ENCODE results near the gene CD109. TPM values are rescaled to one million over a fixed set of nuclear protein-coding genes. Genes with fewer than 3 reads are reported as not detected.
"Not testable (repeated sequence)": the region's sequence is repeated elsewhere in the genome, so short reads cannot be mapped to it uniquely, and the experiment has no call there.

The CD109 gene
- total RNA-seq, 1 donor from 2014 or later = 18.6 TPM

DNA sequence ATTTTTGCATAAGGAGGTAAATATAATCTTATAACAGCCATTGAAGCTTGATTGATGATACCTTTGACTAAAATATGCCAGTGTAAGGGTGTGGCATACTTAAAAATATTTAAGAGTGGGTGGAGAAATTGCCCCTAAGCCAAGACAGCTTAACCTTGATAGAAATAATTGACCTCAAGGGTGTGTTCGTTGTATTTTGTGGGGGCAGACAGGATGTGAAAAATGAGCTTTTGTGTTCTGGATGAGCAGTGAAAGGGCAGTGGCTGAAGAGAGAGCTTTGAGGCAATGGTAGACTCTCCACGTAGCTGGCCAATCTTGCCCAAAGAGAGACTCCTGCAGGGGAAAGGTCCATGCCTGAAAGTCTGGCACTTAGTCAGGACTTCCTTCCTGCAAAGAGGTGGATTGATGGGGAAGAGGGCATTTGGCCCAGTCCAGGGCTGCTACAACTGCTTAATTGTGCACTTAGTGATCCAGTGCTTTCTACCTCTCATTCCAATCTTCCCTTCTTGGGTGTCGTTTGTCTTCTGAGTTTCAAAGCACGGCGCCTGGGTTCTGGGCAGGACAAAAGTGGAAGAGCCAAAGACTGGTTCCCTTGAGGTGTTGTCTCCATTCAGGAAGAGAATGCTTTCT, 15.6 kb upstream of the CD109 start:
- intact Hi-C loops (cut with micrococcal nuclease) = no loop called here

DNA sequence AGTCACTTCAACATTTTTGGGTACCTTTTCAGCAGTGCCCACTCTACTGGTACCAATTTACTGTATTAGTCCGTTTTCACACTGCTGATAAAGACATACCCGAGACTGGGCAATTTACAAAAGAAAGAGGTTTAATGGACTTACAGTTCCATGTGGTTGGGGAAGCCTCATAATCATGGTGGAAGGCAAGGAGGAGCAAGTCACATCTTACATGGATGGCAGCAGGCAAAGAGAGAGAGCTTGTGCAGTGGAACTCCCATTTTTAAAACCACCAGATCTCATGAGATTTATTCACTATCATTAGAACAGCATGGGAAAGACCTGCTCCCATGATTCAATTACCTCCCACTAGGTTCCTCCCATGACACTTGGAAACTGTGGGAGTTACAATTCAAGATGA, 12.4 kb upstream of the CD109 start:
- intact Hi-C loops (cut with micrococcal nuclease) = not testable (repeated sequence)

DNA sequence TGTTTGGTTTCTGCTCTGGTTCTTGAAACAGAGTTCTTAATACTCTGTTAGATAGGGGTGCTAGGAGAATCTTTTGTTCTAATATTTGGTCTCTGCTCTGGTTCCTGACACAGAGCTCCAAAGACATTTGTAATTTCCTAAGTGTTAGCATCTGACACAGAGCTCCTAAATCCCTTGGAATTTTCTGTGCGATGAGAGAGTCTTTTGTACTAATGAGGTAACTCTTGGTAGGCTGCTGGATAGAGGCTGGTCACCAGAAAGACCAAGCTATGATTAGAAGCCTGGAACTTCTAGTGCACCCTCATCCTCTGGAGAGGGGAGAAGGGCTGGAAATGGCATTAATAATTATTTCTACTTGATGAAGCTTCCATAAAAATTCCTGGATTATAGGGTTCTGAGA, 7.7 kb upstream of the CD109 start:
- intact Hi-C loops (cut with micrococcal nuclease) = no loop called here

DNA sequence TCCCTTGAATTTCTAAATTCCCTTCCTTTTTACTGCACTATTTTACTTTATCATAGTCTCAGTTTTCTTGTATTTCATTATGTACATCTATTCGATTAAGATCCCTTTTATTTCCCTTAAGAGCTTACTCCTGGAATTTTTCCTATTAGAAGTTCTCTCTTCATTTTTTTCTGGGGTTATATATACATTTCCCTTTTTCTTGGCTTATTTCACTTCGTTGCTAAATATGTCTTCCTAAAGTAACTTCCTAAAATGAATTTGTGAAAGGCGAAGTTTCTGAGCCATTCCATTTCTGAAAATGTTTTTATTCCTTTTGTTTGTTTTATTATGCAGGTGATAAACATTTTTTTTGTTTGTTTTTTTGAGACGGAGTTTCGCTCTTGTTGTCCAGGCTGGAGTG, 5.9 kb upstream of the CD109 start:
- intact Hi-C loops (cut with micrococcal nuclease) = no loop called here

DNA sequence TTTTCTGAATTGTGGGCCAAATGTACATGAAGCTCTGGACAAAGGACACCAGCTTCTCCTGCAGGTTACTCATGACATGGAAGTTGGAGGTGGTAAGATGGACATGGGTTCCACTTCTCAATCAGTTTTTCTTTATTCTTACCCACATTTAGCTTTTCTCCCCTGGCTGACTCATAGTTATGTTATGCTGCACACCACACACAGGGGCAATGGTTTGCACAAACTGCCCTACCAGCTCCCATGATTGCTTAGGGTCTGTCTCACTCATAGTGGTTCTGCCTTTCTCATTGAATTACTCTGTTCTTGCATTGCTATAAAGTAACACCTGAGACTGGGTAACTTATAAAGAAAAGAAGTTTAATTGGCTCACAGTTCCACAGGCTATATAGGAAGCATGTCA, 4.5 kb upstream of the CD109 start:
- intact Hi-C loops (cut with micrococcal nuclease) = no loop called here

DNA sequence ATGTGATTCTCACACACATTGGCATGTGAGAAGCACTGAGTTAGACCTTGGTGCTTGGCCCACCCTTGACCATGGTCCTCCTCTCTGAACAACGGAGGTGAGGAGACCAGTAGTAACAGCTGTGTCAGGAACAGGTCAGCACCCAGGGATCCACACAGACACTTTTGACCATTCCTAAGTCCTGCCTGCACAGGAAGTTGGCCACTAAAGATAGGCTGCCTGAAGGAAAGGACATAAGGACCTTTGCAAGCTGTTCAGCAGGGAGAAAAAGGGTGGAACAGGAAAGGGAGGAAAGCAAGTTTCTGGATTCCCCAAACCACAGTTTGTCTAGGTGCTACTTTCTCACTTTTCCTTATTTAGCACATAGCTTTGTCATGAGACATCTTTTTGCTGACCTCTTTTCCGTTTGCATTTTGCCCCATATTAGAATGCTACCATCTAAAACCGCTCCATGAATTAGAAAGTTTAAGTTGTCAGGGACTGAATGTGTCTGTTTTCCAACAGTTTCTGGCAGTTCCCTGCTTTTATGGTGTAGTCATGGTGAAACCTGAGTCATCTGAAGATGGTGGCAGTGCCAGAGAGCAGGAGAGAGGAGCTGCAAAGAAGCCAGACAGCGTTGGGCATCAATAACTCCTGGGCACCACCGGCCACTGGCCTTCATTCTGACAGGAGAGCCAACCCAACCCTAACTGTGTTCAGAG, 1.1 kb upstream of the CD109 start:
- intact Hi-C loops (cut with micrococcal nuclease) = loop anchor here (1.0 to 2.0 kb wide), 4 partner anchors 20 to 108 kb away; no protein-coding TSS in a partner anchor

DNA sequence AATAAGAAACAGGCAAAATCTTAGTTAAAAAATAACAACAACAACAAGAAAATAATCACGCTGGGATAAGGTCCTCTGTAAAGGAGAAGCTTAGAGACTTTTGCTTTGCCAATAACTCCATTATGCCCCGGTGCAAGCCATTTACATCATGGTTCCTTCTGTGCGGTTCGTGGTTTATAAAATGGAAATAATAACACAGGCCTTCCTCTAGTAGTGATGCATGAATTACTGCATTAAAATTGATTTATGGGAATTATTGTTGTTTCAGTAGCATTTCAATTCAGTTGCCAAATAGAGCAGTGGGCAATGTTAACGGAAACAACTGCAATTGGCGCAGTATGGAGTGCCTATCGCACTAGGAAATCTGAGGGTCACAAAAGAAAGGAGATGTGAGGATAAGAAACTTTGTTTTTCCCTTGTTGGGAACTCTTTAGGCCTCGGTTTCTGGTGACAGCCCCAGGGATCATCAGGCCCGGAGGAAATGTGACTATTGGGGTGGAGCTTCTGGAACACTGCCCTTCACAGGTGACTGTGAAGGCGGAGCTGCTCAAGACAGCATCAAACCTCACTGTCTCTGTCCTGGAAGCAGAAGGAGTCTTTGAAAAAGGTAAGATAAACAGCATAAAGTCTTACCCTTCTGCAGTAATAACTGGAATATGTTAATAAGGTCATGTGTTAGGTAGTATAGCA, 1.1 kb downstream of the CD109 start:
- intact Hi-C loops (cut with micrococcal nuclease) = loop anchor here (1.0 kb wide), 3 partner anchors 176 to 1587 kb away; partner anchors contain the start of genes COX7A2, EEF1A1 and TMEM30A

DNA sequence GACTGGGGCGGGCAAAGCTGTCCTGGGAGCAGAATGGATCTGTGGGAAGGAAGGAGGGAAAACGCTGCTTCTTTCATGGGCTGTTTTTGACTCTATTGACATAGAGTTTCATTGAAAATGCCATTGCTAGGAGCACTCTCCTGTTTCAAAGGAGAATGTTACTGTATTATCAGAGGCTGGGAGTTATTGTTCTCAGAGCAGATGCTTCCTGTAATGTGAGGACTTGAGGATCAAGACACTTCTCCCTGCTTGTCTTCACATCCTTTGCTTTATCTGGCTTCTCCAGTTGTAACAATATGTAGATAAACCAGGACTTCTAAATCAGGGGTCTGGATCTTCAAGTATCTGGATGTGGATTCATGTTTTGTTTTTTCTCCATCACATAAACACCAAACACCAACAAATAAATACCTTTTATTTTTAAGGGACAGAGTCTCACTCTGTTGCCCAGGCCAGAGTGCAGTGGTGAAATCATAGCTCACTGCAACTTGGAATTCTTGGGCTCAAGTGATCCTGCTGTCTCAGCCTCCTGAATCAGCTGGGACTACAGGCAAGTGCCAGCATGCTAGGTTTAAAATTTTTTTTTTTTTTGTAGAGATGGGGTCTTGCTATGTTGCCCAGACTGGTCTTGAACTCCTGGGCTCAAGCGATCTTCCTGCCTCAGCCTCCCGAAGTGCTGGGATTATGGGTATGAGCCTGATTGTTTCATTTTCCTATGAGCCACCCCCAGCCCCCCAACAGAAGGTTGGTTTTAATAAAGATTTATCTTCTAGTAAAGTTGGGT, 3.9 kb downstream of the CD109 start:
- intact Hi-C loops (cut with micrococcal nuclease) = no loop called here

DNA sequence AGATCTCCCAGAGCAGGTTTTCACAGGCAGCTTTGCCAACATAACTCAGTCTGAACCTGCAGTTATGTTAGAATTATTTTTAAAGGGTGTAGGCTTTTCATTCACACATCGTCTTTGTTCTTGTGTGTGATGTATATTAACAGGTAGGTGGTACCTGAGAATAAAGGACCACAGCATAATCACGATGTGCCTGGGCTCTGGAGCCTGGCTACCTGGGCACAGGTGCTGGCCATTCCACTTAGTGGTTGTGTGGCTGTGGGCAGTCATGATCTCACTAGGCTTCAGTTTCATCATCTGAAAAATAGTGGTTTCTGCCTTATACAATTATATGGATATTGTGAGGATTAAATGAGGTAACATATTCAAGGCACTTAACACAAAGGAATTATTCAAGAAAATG, 6.4 kb downstream of the CD109 start:
- intact Hi-C loops (cut with micrococcal nuclease) = no loop called here

DNA sequence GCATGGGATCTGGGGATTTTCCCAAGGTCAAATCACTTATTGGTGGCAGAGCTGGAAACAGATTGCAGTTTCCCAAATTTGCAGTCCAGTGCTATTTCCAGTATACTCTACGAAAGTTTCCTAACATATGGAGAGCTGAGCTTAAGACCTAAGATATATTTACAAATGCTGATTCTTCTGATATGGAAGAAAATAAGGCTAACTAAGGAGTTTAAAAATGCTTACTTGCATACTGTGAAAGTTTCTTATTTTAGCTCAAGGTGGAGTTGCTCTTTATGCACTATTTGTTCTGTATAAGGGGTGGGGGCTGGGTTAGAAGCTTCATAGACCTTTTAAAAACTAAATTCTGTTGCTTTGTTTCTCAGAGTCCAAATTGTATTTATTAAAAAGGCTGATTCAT, 7.5 kb downstream of the CD109 start:
- intact Hi-C loops (cut with micrococcal nuclease) = no loop called here

DNA sequence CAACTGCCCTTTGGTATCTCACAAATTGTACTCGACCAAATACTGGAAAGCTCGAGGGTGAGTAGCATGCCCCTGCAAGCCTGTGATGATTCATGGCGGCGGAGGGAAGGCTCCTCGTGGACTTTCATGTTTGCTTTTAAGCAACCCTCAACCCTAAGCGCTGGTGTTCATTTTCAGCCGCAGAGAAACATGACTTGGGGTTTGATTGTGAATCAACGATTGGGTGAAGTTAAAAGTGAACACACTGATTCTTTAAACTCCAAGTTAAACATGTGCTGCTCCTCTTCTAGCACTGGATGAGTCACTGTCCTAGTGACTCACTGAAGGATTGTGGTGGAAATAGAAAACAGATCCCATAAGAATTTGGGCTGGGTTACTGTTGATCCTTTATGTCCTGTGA, 8.3 kb downstream of the CD109 start:
- intact Hi-C loops (cut with micrococcal nuclease) = no loop called here

DNA sequence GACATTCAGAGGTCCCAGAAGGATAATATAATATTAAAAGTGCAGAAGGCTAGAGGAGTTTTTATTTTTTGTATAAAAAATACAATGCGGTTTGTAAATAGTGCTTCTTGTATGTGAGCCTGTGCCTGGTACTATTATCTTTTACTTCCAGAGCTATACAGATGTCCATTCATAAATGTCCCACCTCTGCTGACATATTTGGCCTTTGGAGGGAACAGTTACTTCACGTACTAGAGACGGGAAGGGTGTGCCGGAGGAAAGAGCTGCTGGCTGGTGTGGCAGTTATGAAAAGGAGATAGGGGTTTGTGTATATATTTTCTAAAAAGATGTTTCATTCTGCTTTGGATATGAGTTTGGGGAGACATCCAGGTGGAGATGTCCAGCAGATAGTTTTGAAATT, 8.8 kb downstream of the CD109 start:
- intact Hi-C loops (cut with micrococcal nuclease) = no loop called here

DNA sequence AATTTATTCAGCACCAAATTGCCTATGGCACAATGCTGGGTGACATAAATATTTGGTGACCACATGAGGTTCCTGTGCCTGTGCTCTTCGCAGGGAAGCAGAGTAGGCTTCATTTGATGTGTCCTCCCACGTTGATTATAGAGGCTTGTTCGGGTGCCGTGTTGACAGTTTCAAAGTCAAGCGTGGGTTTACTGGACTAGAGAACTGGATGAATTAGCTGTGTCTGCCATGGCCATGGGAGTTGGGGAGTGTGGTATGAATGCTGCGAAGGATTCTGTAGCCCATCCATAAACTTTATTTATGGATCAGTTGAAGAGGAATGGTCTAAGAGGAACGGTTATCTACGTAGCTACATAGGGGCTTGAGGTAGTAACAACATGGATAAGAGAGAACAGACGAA, 11.0 kb downstream of the CD109 start:
- intact Hi-C loops (cut with micrococcal nuclease) = no loop called here

DNA sequence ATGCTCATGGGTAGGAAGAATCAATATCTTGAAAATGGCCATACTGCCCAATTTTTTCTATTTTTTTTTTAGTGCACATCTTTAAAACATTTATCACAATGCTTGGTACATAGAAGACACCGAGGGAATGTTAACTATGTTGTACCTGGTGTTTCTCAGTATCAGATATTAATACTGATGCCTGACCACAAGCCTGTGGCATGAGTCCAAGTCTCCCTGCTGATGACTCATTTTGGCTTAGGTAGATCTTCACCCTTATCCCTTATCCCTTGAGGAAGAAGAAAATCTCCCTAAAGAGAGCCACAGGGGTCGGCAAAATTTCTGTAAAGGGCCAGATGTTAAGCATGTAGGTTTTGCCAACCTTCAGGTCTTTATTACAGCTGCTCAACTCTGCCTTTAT, 14.5 kb downstream of the CD109 start:
- intact Hi-C loops (cut with micrococcal nuclease) = no loop called here

DNA sequence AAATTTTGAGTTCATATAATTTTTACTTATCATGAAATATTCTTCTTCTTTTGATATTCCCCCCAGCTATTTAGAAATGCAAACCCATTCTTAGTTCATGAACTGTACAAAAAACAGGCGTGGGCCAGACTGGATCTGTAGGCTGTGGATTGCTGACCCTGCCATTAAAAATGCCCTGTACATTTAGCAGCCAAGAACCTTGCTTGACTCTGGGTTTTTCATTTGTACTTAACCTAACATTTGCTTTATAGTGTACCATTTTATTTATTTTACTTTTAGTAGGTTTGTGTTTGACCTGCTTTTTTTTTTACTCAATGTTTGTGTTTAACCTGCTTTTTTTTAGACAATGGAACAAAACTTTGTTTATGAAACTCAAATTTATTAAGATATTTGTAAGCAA, 14.9 kb downstream of the CD109 start:
- intact Hi-C loops (cut with micrococcal nuclease) = no loop called here

DNA sequence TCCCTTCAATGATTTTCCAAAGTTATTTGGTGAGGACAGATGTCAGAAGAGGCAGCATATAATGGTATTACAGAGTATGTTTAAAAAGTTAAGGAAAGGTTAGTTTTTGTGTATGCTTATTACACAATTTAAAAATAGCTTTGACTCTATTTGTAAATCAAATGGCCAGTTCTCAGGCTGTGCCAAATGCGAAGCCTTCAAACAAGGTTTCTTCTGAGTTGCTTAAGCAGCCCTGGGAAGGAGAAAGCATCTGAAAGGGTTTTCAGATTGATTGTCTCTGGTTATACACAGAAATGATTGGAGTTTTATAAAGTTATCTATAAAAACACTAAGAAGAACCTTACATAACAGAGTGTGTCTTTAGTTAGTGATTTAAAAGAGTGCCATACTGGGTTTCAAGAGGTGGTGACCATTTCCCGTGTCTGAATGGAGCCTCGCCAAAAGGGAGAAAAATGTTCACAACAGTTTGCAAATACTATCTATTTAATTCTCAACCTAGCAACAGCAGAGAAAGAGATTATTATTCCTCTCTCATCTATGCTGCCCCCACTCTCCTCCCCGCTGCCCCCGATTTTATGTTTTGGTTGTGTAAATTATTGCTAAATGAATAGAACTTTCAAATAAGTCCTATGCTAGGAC, 16.7 kb downstream of the CD109 start:
- intact Hi-C loops (cut with micrococcal nuclease) = no loop called here

DNA sequence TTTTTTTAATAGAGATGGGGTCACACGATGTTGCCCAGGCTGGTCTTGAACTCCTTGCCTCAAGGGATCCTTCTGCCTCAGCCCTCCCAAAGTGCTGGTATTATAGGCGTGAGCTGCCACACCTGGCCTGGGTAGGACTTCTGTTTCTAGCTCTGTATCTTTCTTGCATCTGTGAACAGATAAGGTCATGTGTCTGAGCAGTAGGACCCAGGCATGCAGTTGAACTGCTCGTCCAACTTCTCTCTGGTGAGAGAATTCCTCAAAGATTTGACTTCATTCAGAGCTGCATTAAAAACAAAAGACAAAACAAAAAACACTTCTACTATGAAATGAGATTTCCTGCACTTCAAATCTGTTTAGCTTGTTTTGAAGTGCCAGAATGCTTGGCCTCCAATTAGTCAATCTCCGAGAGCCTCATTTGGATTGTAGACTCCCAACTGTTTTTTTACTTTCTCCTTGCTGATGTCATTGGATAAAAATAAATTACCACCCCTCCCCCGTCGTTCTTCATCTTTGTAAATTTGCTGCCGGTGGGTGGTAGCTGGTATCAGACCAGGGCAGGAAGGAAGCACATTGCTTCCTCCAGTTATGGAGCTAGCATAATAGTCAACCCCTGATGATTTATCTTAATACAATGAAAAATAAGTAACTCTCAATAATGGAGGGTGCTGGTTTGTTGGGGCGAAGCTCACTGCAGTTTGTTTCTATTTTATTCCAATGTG, 17.6 kb downstream of the CD109 start:
- intact Hi-C loops (cut with micrococcal nuclease) = no loop called here

DNA sequence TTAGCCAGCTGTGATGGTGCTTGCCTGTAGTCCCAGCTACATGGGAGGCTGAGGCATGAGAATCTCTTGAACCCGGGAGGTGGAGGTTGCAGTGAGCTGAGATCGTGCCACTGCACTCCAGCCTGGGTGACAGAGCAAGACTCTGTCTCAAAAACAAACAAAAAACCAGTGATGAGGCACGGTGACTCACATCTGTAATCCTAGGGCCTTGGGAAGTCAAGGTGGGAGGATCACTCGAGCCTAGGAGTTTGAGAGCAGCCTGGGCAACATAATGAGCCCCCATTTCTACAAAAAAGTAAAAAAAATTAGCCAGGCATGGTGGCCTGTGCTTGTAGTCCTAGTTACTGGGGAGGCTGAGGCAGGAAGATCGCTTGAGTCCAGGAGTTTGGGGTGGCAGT, 19.1 kb downstream of the CD109 start:
- intact Hi-C loops (cut with micrococcal nuclease) = not testable (repeated sequence)

DNA sequence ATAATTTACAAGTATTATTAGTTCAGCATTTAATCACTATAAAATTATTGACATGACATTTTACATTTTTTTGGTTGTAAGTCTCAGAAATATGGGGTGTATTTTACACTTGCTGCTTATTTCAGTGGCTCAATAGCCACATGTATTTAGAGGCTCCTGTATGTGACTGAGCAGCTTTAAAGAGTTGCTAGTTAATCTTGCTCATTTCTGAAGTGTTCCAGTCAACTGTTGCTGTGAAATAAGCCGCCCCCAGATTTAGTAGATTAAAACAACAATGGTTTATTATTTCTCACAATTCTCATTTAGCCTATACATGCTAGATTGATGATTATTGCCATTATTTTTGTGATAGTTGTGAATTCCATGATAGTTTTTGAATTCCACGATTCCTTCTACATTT, 23.0 kb downstream of the CD109 start:
- intact Hi-C loops (cut with micrococcal nuclease) = no loop called here

DNA sequence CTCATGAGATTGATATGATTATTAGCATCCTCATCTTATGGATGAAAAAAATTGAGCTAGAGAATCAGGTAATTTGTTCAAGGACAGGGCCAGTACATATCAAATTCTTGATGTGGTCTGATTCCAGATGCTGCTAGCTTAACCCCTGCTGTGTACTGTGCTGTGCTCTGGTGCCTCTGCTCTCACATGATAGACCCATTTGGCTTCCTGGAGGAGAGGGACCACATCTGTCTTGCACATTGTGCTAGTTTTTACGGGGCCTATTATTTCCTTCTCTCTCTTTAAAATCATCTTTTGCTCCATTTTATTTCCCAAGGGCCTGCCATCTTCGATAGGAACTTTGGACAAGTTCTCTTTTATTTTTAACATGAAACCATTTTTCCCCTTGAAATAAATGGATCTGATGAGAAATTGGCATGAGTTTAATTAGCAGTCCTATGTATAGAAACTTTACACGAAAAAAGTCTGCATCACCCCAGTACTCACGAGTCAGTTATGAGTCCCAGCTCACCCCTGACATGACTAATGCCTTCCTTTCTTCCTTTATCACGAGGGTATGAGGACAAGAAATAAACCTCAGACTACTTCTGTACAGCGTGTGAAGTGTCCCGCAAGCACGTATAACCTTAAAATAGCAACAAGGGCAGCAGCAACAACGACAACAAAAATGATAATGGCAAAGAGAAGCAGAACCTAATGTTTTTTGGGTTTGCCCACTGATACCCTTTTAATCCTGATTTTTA, 26.5 kb downstream of the CD109 start:
- intact Hi-C loops (cut with micrococcal nuclease) = no loop called here
